GM12878 (cell line): ENCODE results near the gene MAN2A2. TPM values are rescaled to one million over a fixed set of nuclear protein-coding genes. Genes with fewer than 3 reads are reported as not detected.

Experiments
- BHLHE40 ChIP-seq, 2 experiments: fragments of 450-650 bp in 1 of 2; IDR thresholded peaks; 2 replicates each; pipeline ENCODE4 v1.6.1; 2011 to 2017; ENCODE audit warnings: low read depth in 2 of 2, borderline replicate concordance in 1 of 2, improper control_type of control experiment in 1 of 2, low read length in 1 of 2, mild to moderate bottlenecking in 1 of 2
- CBX3 ChIP-seq: fragments of 200-600 bp; sonication (generic); IDR thresholded peaks from 2 replicates; pipeline ENCODE4 v1.6.1; 2016; ENCODE audit warnings: low read depth, borderline replicate concordance
- CEBPB ChIP-seq, 2 experiments: fragments of 150-350 bp in 1 of 2; IDR thresholded peaks; 2 replicates each; pipeline ENCODE4 v1.6.1; 2012 to 2014; ENCODE audit warnings: low read depth in 2 of 2, low read length in 2 of 2, borderline replicate concordance in 1 of 2, inconsistent platforms in 1 of 2
- CTCF ChIP-seq, 3 experiments: IDR thresholded peaks in 2 of 3; conservative IDR thresholded peaks in 1 of 3; 2 replicates each; pipeline ENCODE4 v1.5.1; 2011; ENCODE audit warnings: low read depth in 3 of 3, low read length in 3 of 3, mild to moderate bottlenecking in 3 of 3, control low read depth in 2 of 3, moderate library complexity in 2 of 3, inconsistent platforms in 1 of 3, mixed read lengths in 1 of 3; ENCODE audit not compliant: control insufficient read depth in 2 of 3, insufficient read depth in 1 of 3; ENCODE audit errors: extremely low read depth in 1 of 3
- DPF2 ChIP-seq: fragments of 450-650 bp; IDR thresholded peaks from 2 replicates; pipeline ENCODE4 v1.6.1; 2017; ENCODE audit warnings: mild to moderate bottlenecking
- EGR1 ChIP-seq, 2 experiments: IDR thresholded peaks; 1 replicate in 1 of 2; 2 replicates in 1 of 2; pipeline ENCODE4 v1.6.1; 2011 to 2012; ENCODE audit warnings: low read depth in 2 of 2, low read length in 2 of 2, borderline replicate concordance in 1 of 2, mild to moderate bottlenecking in 1 of 2, moderate library complexity in 1 of 2
- ESRRA ChIP-seq: IDR thresholded peaks from 2 replicates; pipeline ENCODE4 v1.6.1; 2012; ENCODE audit warnings: mild to moderate bottlenecking, low read length, improper control_type of control experiment
- FOS ChIP-seq: IDR thresholded peaks from 3 replicates; pipeline ENCODE4 v1.6.1; 2011; ENCODE audit warnings: borderline replicate concordance; ENCODE audit not compliant: insufficient read length; ENCODE audit errors: extremely low read depth
- IKZF1 ChIP-seq: fragments of 450-650 bp; conservative IDR thresholded peaks from 2 replicates; pipeline ENCODE4 v1.6.1; 2017; ENCODE audit warnings: antibody characterized with exemption, mild to moderate bottlenecking
- PML ChIP-seq: IDR thresholded peaks from 2 replicates; pipeline ENCODE4 v1.6.1; 2012; ENCODE audit warnings: low read length, inconsistent platforms
- POLR2A ChIP-seq: IDR thresholded peaks from 2 replicates; pipeline ENCODE4 v1.6.1; 2011; ENCODE audit warnings: low read depth, mild to moderate bottlenecking, low read length
- POLR2AphosphoS2 ChIP-seq: IDR thresholded peaks from 2 replicates; pipeline ENCODE4 v1.6.1; 2011; ENCODE audit warnings: low read depth, mild to moderate bottlenecking, low read length, improper control_type of control experiment, moderate library complexity
- SIN3A ChIP-seq: IDR thresholded peaks from 2 replicates; pipeline ENCODE4 v1.6.1; 2012; ENCODE audit warnings: low read depth, low read length, improper control_type of control experiment
- SP1 ChIP-seq: IDR thresholded peaks from one replicate; pipeline ENCODE4 v1.6.1; 2011; ENCODE audit warnings: low read depth, low read length
- STAT1 ChIP-seq: fragments of 450-650 bp; conservative IDR thresholded peaks from 2 replicates; pipeline ENCODE4 v1.6.1; 2014; ENCODE audit warnings: antibody characterized with exemption, mild to moderate bottlenecking
- TARDBP ChIP-seq: IDR thresholded peaks from 2 replicates; pipeline ENCODE4 v1.6.1; 2016; ENCODE audit warnings: borderline replicate concordance
- USF1 ChIP-seq: IDR thresholded peaks from 2 replicates; pipeline ENCODE4 v1.6.1; 2011; ENCODE audit warnings: borderline replicate concordance, low read depth, mild to moderate bottlenecking, moderate library complexity, mixed read lengths, low read length; ENCODE audit not compliant: insufficient read depth; ENCODE audit errors: extremely low read length
- ZBED1 ChIP-seq: IDR thresholded peaks from 2 replicates; pipeline ENCODE4 v1.6.1; 2016; ENCODE audit warnings: borderline replicate concordance
- ZBTB40 ChIP-seq: fragments of 450-650 bp; IDR thresholded peaks from 2 replicates; pipeline ENCODE4 v1.6.1; 2016; ENCODE audit warnings: mild to moderate bottlenecking, moderate library complexity, borderline replicate concordance
- ZNF207 ChIP-seq: fragments of 450-650 bp; IDR thresholded peaks from 2 replicates; pipeline ENCODE4 v1.6.1; 2014; ENCODE audit warnings: antibody characterized with exemption, mild to moderate bottlenecking, borderline replicate concordance
- polyA plus RNA-seq, 11 experiments: library from polyadenylated mRNA; depleted of rRNA in 4 of 11; unstranded in 6 of 11; stranded (reverse) in 5 of 11; fragments of >200 nt; fragmentation: Nextera tagmentation in 4 of 11; fragmentation: Illumina TruSeq in 1 of 11; extraction: Ambion mirVana in 4 of 11; extraction: Trizol in 1 of 11; gene quantifications; 1 replicate in 1 of 11; 2 replicates in 10 of 11; pipeline versions ENCODE4 v1.2.1 to v1.2.3, GENCODE V29; 2011 to 2016; ENCODE audit warnings: inconsistent platforms in 2 of 11, missing spikeins in 2 of 11, low read depth in 1 of 11
- total RNA-seq, 4 experiments: library from RNA; depleted of rRNA in 3 of 4; stranded (reverse); fragments of >200 nt in 3 of 4; fragmentation: Illumina TruSeq in 1 of 4; extraction: Trizol in 1 of 4; gene quantifications; 2 replicates each; pipeline versions ENCODE4 v1.2.1 to v1.2.3, GENCODE V29; 2013 to 2021

The MAN2A2 gene
- total and polyA plus RNA-seq, 10 of the 15 experiments (the other 5 are each of a cell fraction or from before 2014, with no cell fraction given) = 4.2 to 79.4 (median 23.2) TPM

GRCh38 chr15:90872486-90873184, 30.5 kb upstream of the MAN2A2 start (continued):
- TF ChIP-seq CTCF (IDR thresholded peaks at IDR 0.05 in 2 of 3, conservative IDR thresholded peaks at IDR 0.05 in 1 of 3; ENCODE audit: control insufficient read depth in 2 of 3, extremely low read depth in 1 of 3, insufficient read depth in 1 of 3, low read depth in 3 of 3, low read length in 3 of 3) = no peak
- no peak for TF ChIP-seq CEBPB (IDR thresholded peaks at IDR 0.05; ENCODE audit: borderline replicate concordance in 1 of 2, low read depth in 2 of 2, low read length in 2 of 2)
- 0 out of 2 replicates have a peak, but pooled peaks have one; percentile 44 for TF ChIP-seq PML
- no peak for TF ChIP-seq FOS
- peak; percentile 39; the same call in 1 of the 2 replicates for TF ChIP-seq POLR2A
- TF ChIP-seq POLR2AphosphoS2 = no peak
- TF ChIP-seq ZBTB40 = no peak
- no peak for TF ChIP-seq ZBED1
- no peak for TF ChIP-seq BHLHE40 (IDR thresholded peaks at IDR 0.05; ENCODE audit: borderline replicate concordance in 1 of 2, low read depth in 2 of 2, low read length in 1 of 2)
- no peak for TF ChIP-seq ESRRA
- no peak for TF ChIP-seq STAT1
- no peak for TF ChIP-seq USF1
- TF ChIP-seq SIN3A = no peak
- no peak for TF ChIP-seq CBX3
- no peak for TF ChIP-seq TARDBP
- TF ChIP-seq ZNF207 = no peak
- peak in 1 of 2 experiments; percentile 54; a peak in 2 of 3 replicates for TF ChIP-seq EGR1 (IDR thresholded peaks at IDR 0.05; ENCODE audit: borderline replicate concordance in 1 of 2, low read depth in 2 of 2, low read length in 2 of 2)
- TF ChIP-seq SP1 = no peak
- TF ChIP-seq DPF2 = peak; percentile 24; the same call in 1 of the 2 replicates
- TF ChIP-seq IKZF1 = no peak; the same call in 1 of the 2 replicates
